HFF-Myc (cell line): ENCODE results near the gene IFI6.
"Not testable (repeated sequence)": the region's sequence is repeated elsewhere in the genome, so short reads cannot be mapped to it uniquely, and the experiment has no call there.

ENCODE experiments used
- DNase-seq: peaks from one replicate; pipeline ENCODE4 v3.0.0-alpha.2; 2011; ENCODE audit warnings: low read depth; ENCODE audit errors: extremely low read depth
- H3K4me3 ChIP-seq: replicated peaks from 2 replicates; pipeline ENCODE4 v1.5.1; 2011; ENCODE audit warnings: low read depth, mild to moderate bottlenecking, control low read depth, low read length
- TF ChIP-seq, protein P1 (sequence below): IDR thresholded peaks from 2 replicates; pipeline ENCODE4 v1.5.1; 2012; ENCODE audit warnings: mild to moderate bottlenecking, low read depth, low read length, control low read depth; ENCODE audit errors: missing control alignments

IFI6 gene

DNA sequence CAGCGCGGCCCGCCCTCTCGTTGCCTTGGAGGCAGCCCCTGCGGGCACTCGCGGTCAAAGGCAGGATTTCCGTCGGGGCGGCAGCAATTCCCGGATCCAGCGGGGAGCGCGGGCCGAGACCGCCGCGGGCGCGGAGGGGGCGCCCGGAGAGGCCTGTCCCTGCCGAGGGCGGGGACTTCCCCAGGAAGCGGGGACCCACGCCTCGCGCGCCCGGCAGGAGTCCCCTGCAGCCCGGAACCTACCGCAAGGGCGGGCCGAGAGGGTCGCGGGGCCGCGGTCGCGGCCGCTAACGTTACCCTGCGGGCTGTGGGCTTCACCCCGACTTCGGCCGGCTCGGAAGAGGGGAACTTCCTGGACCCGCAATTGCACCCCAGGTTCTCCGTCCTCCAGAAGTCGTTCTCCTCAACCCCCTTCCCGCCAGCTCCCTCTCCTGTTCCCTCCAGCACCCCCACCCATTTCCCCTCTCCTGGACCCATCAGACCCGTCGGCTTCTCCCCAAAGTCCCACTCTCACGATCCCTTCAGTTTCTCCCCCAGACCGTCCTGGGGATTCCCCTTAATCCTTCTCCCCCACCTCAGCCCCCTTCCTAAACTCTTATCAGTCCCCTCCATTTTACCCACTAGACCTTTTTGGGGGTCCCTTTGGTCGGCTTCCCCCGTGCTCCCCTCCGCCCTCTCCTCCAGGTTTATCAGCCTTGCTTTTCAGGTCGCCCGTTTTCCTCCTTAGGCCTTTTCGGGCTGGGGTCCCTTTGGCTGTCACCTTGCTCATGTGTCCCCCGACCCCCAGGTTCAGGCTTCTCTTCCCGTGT is 37.6 kb downstream of the IFI6 start:
- TF ChIP-seq, protein P1, sequence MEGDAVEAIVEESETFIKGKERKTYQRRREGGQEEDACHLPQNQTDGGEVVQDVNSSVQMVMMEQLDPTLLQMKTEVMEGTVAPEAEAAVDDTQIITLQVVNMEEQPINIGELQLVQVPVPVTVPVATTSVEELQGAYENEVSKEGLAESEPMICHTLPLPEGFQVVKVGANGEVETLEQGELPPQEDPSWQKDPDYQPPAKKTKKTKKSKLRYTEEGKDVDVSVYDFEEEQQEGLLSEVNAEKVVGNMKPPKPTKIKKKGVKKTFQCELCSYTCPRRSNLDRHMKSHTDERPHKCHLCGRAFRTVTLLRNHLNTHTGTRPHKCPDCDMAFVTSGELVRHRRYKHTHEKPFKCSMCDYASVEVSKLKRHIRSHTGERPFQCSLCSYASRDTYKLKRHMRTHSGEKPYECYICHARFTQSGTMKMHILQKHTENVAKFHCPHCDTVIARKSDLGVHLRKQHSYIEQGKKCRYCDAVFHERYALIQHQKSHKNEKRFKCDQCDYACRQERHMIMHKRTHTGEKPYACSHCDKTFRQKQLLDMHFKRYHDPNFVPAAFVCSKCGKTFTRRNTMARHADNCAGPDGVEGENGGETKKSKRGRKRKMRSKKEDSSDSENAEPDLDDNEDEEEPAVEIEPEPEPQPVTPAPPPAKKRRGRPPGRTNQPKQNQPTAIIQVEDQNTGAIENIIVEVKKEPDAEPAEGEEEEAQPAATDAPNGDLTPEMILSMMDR: no peak
- H3K4me3 ChIP-seq: peak overlapping the region; percentile 30
- DNase-seq: no peak

DNA sequence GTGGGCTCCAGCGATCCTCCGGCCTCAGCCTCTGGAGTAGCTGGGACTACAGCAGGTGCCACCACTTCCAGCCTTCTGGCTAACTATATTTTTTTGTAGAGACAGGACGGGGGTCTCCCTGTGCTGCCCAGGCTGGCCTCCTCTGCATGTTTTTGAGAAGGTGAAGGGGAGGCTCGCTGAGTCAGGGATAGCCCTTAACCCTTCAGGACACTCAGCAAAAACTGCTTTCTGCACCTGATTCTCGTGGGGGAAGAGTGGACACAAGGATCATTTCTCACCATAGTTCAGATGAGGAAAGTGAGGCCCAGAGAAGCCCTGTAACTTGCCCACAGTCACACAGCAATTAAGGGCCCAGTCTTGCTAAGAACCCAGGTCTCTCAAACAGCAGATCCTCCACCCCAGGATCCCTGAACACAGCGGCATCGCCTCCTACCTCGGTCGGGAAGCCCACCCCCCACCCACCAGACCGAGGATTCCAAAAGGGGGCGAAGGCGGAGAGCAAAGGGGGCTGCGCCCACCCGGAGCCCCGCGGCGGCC is 38.3 kb downstream of the IFI6 start:
- DNase-seq: no peak
- peak overlapping the region; percentile 30 for H3K4me3 ChIP-seq
- TF ChIP-seq, protein P1: no peak

DNA sequence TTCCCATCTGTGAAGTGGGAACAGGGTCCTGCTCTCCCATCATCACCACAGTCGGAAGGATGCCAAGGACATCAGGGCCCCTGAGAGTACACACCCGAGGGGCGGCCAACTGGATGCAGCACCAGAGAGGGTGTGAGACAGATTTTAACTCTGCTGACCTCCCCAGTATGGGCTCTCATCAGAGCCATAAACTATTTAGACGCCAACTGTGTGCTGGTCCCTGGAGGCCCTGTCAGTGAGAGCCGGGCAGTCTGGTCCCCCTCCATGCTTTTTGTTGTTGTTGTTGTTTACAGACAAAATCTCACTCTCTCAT is 38.7 kb downstream of the IFI6 start:
- no peak for DNase-seq
- TF ChIP-seq, protein P1: no peak
- H3K4me3 ChIP-seq: no peak overlapping the region

DNA sequence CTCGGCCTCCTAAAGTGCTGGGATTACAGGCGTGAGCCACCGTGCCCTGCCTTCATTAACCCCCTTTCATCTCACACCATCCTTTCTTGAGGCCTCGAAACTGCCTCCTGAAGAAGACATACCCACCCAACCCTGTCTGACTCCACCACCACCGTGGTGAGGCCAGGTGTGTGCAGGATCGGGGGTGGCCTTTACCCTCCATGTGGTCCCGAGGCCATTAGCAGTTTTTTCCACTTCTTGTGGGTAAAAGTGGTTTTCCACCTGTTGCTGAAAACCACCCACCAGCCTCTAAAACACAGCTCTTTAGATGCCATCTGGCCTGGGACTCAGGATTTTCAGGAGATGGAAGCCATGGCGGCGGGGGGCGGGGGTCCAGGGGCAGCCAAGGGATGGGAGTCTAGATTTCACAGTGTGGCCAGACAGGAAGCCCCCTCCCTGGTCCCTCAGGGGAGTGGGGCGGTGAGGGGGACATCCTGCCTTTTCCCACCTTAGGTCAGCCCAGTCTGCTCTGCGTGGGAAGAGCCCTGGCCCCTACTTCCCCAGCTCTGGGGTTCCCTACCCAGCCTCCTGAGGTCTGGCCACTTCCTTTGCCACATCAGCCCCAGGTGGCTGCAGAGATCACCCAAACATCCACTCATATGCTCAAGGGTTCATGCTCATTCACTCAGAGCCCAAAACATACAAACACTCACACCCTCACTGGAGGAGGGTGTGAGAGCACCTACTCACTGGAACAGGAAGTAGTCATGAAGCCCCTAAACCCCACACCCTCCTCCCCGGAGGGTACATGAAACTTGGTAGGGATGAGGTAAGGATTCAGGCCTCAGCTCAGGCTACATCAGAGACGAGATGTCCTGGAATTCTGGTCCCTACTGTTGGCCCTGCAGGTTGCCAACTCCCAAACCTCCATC is 39.4 kb downstream of the IFI6 start:
- H3K4me3 ChIP-seq: no peak overlapping the region
- TF ChIP-seq, protein P1: no peak

DNA sequence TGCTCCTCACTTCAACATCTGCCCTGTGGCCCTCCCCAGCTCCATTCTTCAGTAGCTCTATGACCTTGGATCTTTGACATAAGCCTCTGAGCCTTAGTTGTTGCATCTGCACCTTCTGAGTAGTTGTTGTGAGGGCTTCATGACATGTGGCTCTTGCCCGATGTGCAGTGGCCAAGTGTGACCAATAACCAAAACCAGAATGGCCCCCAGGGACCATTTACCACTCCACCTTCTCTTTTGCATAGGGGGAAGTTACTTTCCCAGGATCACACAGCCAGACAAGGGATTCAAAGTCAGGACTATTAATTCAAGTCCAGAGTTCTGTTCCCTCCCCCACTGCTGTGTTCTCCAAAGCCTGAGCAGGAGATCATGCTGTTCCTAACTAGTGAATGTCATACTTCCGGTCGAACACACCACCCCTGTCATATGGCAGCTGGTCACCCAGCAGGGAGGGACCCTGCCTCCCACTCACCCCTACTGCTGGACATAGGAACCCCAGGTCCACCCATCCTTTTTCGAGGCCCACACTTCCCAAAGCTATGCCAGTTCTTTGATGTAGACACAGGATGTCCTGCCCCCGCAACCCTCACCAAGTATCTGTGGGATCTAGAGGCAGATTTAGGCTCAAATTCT is 41.0 kb downstream of the IFI6 start:
- no peak for DNase-seq
- H3K4me3 ChIP-seq: no peak overlapping the region
- TF ChIP-seq, protein P1: no peak

More for the DNA sequence above, 39.4 kb downstream of the IFI6 start:
- no peak for DNase-seq

DNA sequence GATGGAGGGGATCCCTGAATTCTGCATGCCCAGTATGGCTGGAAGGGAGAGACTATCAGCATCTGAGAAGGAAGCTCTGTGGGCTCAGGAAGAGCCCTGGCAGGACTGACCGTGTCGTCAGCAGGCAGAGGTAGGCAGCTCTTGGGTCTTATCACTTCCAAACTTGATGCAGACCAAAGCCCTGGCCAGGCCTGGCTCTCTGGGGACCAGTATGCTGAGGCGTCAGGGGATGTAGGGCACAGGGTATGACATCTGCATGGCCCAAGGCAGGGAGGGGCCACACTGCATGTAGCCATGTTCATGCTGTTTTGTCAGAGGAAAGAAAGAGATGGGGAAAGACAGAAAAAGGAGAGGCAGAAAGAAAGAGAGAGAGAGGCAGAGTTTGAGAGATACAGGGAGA is 43.3 kb downstream of the IFI6 start:
- no peak overlapping the region for H3K4me3 ChIP-seq
- DNase-seq: no peak
- TF ChIP-seq, protein P1: no peak

DNA sequence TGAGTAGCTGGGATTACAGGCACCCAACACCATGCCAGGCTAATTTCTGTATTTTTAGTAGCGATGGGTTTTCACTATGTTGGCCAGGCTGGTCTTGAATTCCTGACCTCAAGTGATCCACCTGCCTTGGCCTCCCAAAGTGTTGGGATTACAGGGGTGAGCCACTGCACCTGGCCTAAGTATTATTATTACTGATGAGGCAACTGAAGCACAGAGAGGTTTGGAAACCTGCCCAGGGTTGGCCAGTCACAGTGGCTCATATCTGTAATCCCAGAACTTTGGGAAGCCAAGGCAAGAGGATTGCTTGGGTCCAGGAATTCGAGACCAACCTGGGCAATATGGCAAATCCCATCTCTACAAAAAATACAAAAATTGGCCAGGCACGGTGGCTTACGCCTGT is 44.3 kb downstream of the IFI6 start:
- not testable (repeated sequence) for H3K4me3 ChIP-seq, DNase-seq
